HepG2 (cell line): ENCODE results near the gene MFNG. TPM values are rescaled to one million over a fixed set of nuclear protein-coding genes. Genes with fewer than 3 reads are reported as not detected.

ENCODE experiments used
- ATAC-seq: fragments of 200-7000 bp; cut with Tn5 transposase; 3 replicates; pipeline ENCODE4 v1.9.1; 2020; ENCODE audit warnings: mild to moderate bottlenecking, moderate library complexity
- BruUV-seq: library from RNA; stranded (reverse); fragments of 400-500 nt; replicated peaks from 2 replicates; lab custom pipeline; 2021; lab: Mats Ljungman, UMichigan
- CTCF ChIA-PET: fragments of 300-600 bp; formaldehyde crosslinking; extraction: SDS; loops from one replicate; lab custom pipeline; 2021; ENCODE audit warnings: low total read pairs, inconsistent platforms, low intra/inter-chr PET ratio; lab: Yijun Ruan, JAX
- POLR2A ChIA-PET: fragments of 350-600 bp; sonication (Branson Sonifier 250); formaldehyde crosslinking; loops from one replicate; lab custom pipeline; 2020; ENCODE audit warnings: antibody characterized with exemption, inconsistent platforms; lab: Yijun Ruan, JAX
- DNase-seq: peaks from one replicate; pipeline ENCODE4 v3.0.0-alpha.2; 2015; ENCODE audit warnings: low spot score
- FAIRE-seq: peaks from 3 replicates; lab custom pipeline; 2011; peaks lifted over from hg19 to GRCh38; lab: Jason Lieb, UNC
- H2AFZ ChIP-seq: one replicate; pipeline ENCODE4 v1.6.1; 2011; ENCODE audit warnings: low read length, inconsistent platforms
- H3K27ac ChIP-seq: fragments of 300-600 bp; 3 replicates; pipeline ENCODE4 v1.8.0; 2011; ENCODE audit warnings: mixed run types, mild to moderate bottlenecking, mixed read lengths, low read length, inconsistent platforms; ENCODE audit not compliant: insufficient read depth; ENCODE audit errors: extremely low read length
- H3K27me3 ChIP-seq, 2 experiments: fragments of 200-600 bp in 1 of 2; 2 replicates in 1 of 2; 3 replicates in 1 of 2; pipeline versions ENCODE4 v1.6.0 to v1.8.0; 2011; ENCODE audit warnings: low read length in 2 of 2, mild to moderate bottlenecking in 2 of 2, moderate library complexity in 2 of 2, inconsistent platforms in 1 of 2; ENCODE audit not compliant: insufficient read depth in 2 of 2, control insufficient read depth in 1 of 2
- H3K36me3 ChIP-seq, 2 experiments: fragments of 200-600 bp in 1 of 2; replicated peaks in 1 of 2; 2 replicates in 1 of 2; 3 replicates in 1 of 2; pipeline versions ENCODE4 v1.5.1 to v1.8.0; 2011; ENCODE audit warnings: low read length in 2 of 2, inconsistent platforms in 1 of 2; ENCODE audit not compliant: insufficient read depth in 2 of 2, control insufficient read depth in 1 of 2
- H3K4me1 ChIP-seq: 2 replicates; pipeline ENCODE4 v1.5.1; 2012; ENCODE audit warnings: low read length, inconsistent platforms; ENCODE audit not compliant: insufficient read depth
- H3K4me2 ChIP-seq: 2 replicates; pipeline ENCODE4 v1.6.0; 2011; ENCODE audit warnings: low read depth, low read length, inconsistent platforms
- H3K4me3 ChIP-seq, 3 experiments: fragments of 200-600 bp in 1 of 3; sonication (generic), shearing (Covaris generic) in 1 of 3; replicated peaks in 1 of 3; 2 replicates each; pipeline ENCODE4 v1.5.1; 2011 to 2016; ENCODE audit warnings: low read length in 3 of 3, inconsistent platforms in 2 of 3, low read depth in 2 of 3, mild to moderate bottlenecking in 2 of 3, control low read depth in 1 of 3, mixed read lengths in 1 of 3; ENCODE audit not compliant: insufficient read depth in 1 of 3
- H3K79me2 ChIP-seq: one replicate; pipeline ENCODE4 v1.6.1; 2011; ENCODE audit warnings: low read length, inconsistent platforms; ENCODE audit not compliant: insufficient read depth
- H3K9ac ChIP-seq: 2 replicates; pipeline ENCODE4 v1.6.0; 2011; ENCODE audit warnings: mild to moderate bottlenecking, low read depth, low read length, inconsistent platforms; ENCODE audit not compliant: insufficient read depth
- H3K9me3 ChIP-seq: 2 replicates; pipeline ENCODE4 v1.5.1; 2012; ENCODE audit warnings: mild to moderate bottlenecking, low read length
- H4K20me1 ChIP-seq: 2 replicates; pipeline ENCODE4 v1.6.0; 2011; ENCODE audit warnings: inconsistent platforms, mild to moderate bottlenecking, low read length, moderate library complexity; ENCODE audit not compliant: insufficient read depth
- REPIN1 ChIP-seq: sonication (generic); formaldehyde crosslinking; IDR thresholded peaks from 2 replicates; pipeline ENCODE4 v1.8.0; 2022; ENCODE audit warnings: missing genetic modification reagents, low read depth, mild to moderate bottlenecking, borderline replicate concordance
- SP2 ChIP-seq: sonication (generic); formaldehyde crosslinking; IDR thresholded peaks from 2 replicates; pipeline ENCODE4 v1.5.1; 2020; ENCODE audit warnings: mild to moderate bottlenecking, missing genetic modification reagents
- ZFP41 ChIP-seq: sonication (generic); formaldehyde crosslinking; IDR thresholded peaks from 2 replicates; pipeline ENCODE4 v1.4.0; 2020; ENCODE audit warnings: mild to moderate bottlenecking, missing genetic modification reagents, borderline replicate concordance
- ZFY ChIP-seq: sonication (generic); formaldehyde crosslinking; IDR thresholded peaks from 2 replicates; pipeline ENCODE4 v1.4.0; 2020; ENCODE audit warnings: missing genetic modification reagents
- ZIK1 ChIP-seq: sonication (generic); formaldehyde crosslinking; IDR thresholded peaks from 2 replicates; pipeline ENCODE4 v1.5.0; 2020; ENCODE audit warnings: mild to moderate bottlenecking, low read depth, missing genetic modification reagents, borderline replicate concordance
- ZNF205 ChIP-seq: IDR thresholded peaks from 2 replicates; pipeline ENCODE4 v1.6.1; 2018; ENCODE audit warnings: missing biosample characterization, missing genetic modification reagents
- ZNF501 ChIP-seq: sonication (generic); formaldehyde crosslinking; IDR thresholded peaks from 2 replicates; pipeline ENCODE4 v1.5.1; 2020; ENCODE audit warnings: mild to moderate bottlenecking, moderate library complexity, missing genetic modification reagents
- whole genome bisulfite sequencing: methylation state at CpG from one replicate; pipeline ENCODE4 v1.1.6; 2017; ENCODE audit warnings: low lambda C conversion rate; 5-methylcytosine and 5-hydroxymethylcytosine counted together
- in situ Hi-C: cut with HindIII; loops from 2 replicates; pipeline ENCODE4 v1.10.0; 2017; ENCODE audit warnings: low pct_unique_long_range_greater_than_20kb; ENCODE audit not compliant: extremely low pct_ligation_motif_present
- intact Hi-C: fragments of 100-400 bp; cut with micrococcal nuclease; formaldehyde crosslinking; loops from one replicate; pipeline ENCODE4 v1.10.0; 2022; ENCODE audit not compliant: unreplicated experiment
- polyA plus RNA-seq, 8 experiments: library from polyadenylated mRNA; depleted of rRNA in 3 of 8; stranded (reverse) in 7 of 8; unstranded in 1 of 8; fragments of >200 nt; fragmentation: Illumina TruSeq in 4 of 8; extraction: Trizol in 4 of 8; gene quantifications; 2 replicates each; pipeline versions ENCODE4 v1.2.1 to v1.2.3, GENCODE V29; 2011 to 2016; ENCODE audit warnings: low read depth in 4 of 8, missing spikeins in 1 of 8, mixed read lengths in 1 of 8; ENCODE audit not compliant: insufficient read depth in 1 of 8
- total RNA-seq, 5 experiments: library from RNA; depleted of rRNA; stranded (reverse); fragments of >200 nt; fragmentation: Illumina TruSeq; extraction: Trizol; gene quantifications; 2 replicates each; pipeline ENCODE4 v1.2.3, GENCODE V29; 2016; ENCODE audit warnings: low read depth in 1 of 5
- TF ChIP-seq, protein P1 (sequence below): sonication (generic); formaldehyde crosslinking; IDR thresholded peaks from 2 replicates; pipeline ENCODE4 v1.4.0; 2020; ENCODE audit warnings: missing genetic modification reagents, low read depth, mild to moderate bottlenecking, borderline replicate concordance
- TF ChIP-seq, protein P2 (sequence below): sonication (generic); formaldehyde crosslinking; IDR thresholded peaks from 2 replicates; pipeline ENCODE4 v1.4.0; 2020; ENCODE audit warnings: missing genetic modification reagents
- TF ChIP-seq, protein P3 (sequence below): IDR thresholded peaks from 2 replicates; pipeline ENCODE4 v1.6.1; 2016; ENCODE audit warnings: low read depth, missing genetic modification reagents, missing compliant biosample characterization
- TF ChIP-seq, protein P4 (sequence below): sonication (generic); formaldehyde crosslinking; IDR thresholded peaks from 2 replicates; pipeline ENCODE4 v1.4.0; 2020; ENCODE audit warnings: missing genetic modification reagents

Gene MFNG
- total and polyA plus RNA-seq, 2 of the 13 experiments (the other 11 are each of a cell fraction or from before 2014, with no cell fraction given): 1.0 to 11.7 TPM

DNA sequence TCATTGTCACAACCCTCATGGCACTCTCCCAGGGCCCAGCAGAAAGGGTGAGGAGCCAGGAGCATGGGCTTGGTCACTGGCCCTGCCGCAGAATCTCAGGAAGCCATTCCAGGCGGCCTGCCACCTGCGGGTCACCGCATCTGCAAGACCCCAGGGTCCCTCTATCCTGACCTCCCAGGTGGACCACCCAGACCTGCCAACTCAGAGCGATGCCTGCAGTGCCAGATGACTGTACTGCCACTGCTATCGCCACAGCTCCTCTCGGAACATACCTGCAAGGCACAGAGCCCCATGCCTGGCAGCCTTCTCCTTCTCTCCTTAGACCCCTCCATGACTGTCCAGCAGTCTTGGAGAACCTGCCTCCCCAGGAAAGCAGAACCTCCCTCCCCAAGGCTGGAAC, 32.5 kb downstream of the MFNG start:
- H3K27me3 ChIP-seq: peaks cover 2 to 15% of the 10 kb centered on the region in 2 experiments; a peak in 4 of 5 replicates
- 0 out of 2 replicates have a peak, but pooled peaks cover 4% of the 10 kb centered on the region for H4K20me1 ChIP-seq
- H3K79me2 ChIP-seq: no peaks in the 10 kb centered on the region
- no peak overlapping the region for H2AFZ ChIP-seq
- no peaks in the 10 kb centered on the region for H3K36me3 ChIP-seq
- H3K27ac ChIP-seq: no peak overlapping the region
- no peak for DNase-seq
- ATAC-seq: no peak
- peaks cover 23% of the 10 kb centered on the region for H3K4me1 ChIP-seq
- H3K9me3 ChIP-seq: no peaks in the 10 kb centered on the region
- ChIA-PET POLR2A (interaction anchor here (2.0 kb wide), 1 partner anchor 22 kb away, joined by 5 read pairs; no protein-coding TSS in a partner anchor), CTCF (no interaction called here)
- intact Hi-C loops: no loop called here
- H3K9ac ChIP-seq: no peak overlapping the region
- FAIRE-seq: no peak
- in situ Hi-C loops: no loop called here
- H3K4me2 ChIP-seq: no peak overlapping the region
- WGBS: no CpG with 5 or more reads among the region's 7 CpGs
- no TSS peak for BruUV-seq
- no peak overlapping the region for H3K4me3 ChIP-seq
- no peak for TF ChIP-seq ZNF205 (CRISPR knock-in tag)
- TF ChIP-seq, protein P1, sequence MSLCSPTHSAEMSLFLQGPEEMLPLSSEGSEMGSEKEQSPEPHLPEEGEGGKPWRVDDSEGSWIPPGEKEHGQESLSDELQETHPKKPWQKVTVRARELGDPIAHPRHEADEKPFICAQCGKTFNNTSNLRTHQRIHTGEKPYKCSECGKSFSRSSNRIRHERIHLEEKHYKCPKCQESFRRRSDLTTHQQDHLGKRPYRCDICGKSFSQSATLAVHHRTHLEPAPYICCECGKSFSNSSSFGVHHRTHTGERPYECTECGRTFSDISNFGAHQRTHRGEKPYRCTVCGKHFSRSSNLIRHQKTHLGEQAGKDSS (CRISPR knock-in tag): no peak
- no peak for TF ChIP-seq ZIK1 (CRISPR knock-in tag)
- TF ChIP-seq SP2 (CRISPR knock-in tag): no peak
- TF ChIP-seq, protein P2, sequence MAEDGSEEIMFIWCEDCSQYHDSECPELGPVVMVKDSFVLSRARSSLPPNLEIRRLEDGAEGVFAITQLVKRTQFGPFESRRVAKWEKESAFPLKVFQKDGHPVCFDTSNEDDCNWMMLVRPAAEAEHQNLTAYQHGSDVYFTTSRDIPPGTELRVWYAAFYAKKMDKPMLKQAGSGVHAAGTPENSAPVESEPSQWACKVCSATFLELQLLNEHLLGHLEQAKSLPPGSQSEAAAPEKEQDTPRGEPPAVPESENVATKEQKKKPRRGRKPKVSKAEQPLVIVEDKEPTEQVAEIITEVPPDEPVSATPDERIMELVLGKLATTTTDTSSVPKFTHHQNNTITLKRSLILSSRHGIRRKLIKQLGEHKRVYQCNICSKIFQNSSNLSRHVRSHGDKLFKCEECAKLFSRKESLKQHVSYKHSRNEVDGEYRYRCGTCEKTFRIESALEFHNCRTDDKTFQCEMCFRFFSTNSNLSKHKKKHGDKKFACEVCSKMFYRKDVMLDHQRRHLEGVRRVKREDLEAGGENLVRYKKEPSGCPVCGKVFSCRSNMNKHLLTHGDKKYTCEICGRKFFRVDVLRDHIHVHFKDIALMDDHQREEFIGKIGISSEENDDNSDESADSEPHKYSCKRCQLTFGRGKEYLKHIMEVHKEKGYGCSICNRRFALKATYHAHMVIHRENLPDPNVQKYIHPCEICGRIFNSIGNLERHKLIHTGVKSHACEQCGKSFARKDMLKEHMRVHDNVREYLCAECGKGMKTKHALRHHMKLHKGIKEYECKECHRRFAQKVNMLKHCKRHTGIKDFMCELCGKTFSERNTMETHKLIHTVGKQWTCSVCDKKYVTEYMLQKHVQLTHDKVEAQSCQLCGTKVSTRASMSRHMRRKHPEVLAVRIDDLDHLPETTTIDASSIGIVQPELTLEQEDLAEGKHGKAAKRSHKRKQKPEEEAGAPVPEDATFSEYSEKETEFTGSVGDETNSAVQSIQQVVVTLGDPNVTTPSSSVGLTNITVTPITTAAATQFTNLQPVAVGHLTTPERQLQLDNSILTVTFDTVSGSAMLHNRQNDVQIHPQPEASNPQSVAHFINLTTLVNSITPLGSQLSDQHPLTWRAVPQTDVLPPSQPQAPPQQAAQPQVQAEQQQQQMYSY (CRISPR knock-in tag): no peak
- TF ChIP-seq, protein P3, sequence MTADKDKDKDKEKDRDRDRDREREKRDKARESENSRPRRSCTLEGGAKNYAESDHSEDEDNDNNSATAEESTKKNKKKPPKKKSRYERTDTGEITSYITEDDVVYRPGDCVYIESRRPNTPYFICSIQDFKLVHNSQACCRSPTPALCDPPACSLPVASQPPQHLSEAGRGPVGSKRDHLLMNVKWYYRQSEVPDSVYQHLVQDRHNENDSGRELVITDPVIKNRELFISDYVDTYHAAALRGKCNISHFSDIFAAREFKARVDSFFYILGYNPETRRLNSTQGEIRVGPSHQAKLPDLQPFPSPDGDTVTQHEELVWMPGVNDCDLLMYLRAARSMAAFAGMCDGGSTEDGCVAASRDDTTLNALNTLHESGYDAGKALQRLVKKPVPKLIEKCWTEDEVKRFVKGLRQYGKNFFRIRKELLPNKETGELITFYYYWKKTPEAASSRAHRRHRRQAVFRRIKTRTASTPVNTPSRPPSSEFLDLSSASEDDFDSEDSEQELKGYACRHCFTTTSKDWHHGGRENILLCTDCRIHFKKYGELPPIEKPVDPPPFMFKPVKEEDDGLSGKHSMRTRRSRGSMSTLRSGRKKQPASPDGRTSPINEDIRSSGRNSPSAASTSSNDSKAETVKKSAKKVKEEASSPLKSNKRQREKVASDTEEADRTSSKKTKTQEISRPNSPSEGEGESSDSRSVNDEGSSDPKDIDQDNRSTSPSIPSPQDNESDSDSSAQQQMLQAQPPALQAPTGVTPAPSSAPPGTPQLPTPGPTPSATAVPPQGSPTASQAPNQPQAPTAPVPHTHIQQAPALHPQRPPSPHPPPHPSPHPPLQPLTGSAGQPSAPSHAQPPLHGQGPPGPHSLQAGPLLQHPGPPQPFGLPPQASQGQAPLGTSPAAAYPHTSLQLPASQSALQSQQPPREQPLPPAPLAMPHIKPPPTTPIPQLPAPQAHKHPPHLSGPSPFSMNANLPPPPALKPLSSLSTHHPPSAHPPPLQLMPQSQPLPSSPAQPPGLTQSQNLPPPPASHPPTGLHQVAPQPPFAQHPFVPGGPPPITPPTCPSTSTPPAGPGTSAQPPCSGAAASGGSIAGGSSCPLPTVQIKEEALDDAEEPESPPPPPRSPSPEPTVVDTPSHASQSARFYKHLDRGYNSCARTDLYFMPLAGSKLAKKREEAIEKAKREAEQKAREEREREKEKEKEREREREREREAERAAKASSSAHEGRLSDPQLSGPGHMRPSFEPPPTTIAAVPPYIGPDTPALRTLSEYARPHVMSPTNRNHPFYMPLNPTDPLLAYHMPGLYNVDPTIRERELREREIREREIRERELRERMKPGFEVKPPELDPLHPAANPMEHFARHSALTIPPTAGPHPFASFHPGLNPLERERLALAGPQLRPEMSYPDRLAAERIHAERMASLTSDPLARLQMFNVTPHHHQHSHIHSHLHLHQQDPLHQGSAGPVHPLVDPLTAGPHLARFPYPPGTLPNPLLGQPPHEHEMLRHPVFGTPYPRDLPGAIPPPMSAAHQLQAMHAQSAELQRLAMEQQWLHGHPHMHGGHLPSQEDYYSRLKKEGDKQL (CRISPR knock-in tag): no peak
- no peak for TF ChIP-seq ZNF501 (CRISPR knock-in tag)
- TF ChIP-seq ZFP41 (CRISPR knock-in tag): no peak
- TF ChIP-seq ZFY (CRISPR knock-in tag): no peak
- TF ChIP-seq, protein P4, sequence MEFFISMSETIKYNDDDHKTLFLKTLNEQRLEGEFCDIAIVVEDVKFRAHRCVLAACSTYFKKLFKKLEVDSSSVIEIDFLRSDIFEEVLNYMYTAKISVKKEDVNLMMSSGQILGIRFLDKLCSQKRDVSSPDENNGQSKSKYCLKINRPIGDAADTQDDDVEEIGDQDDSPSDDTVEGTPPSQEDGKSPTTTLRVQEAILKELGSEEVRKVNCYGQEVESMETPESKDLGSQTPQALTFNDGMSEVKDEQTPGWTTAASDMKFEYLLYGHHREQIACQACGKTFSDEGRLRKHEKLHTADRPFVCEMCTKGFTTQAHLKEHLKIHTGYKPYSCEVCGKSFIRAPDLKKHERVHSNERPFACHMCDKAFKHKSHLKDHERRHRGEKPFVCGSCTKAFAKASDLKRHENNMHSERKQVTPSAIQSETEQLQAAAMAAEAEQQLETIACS (CRISPR knock-in tag): no peak
- no peak for TF ChIP-seq REPIN1 (CRISPR knock-in tag)
